GM19238 (cell line): Measurements from ENCODE around the gene ZMYND8.
A peak's percentile ranks its signal among the peaks of the same experiment; 100 is the strongest.
"Not testable (repeated sequence)": the region's sequence is repeated elsewhere in the genome, so short reads cannot be mapped to it uniquely, and the experiment has no call there.

Experiments
- DNase-seq: peaks from one replicate; pipeline ENCODE4 v3.0.0; 2011; ENCODE audit warnings: low spot score; ENCODE audit not compliant: insufficient read length

Gene ZMYND8

DNA sequence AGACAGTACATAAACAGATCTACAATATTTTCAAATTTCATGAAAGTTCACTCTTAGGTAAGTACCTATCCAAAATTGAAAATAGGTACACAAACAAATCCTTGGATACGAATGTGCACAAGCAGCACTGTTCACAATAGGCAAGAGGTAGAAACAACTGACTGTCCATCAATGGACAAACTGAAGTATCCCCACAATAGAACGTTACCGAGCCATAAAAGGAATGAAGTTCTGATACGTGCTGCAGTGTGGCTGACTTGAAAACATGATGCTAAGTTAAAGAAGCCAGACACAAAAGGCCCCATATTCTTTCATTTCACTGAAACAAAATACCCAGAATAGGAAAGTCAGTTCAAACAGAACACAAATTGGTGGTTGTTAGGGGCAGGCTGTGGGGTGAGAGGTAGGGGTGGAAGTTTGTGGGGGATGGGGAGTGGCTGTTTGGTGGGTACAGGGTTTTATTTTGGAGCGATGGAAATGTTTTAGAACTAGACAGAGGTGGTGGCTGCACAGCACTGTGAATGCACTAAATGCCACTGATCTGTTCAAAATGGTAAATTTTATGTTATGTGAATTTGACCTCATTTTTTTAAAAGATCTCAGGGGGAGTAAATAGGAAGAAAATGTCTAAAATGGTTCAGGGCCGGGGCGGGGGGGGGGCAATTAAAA, 89.5 kb downstream of the ZMYND8 start:
- no peak for DNase-seq

DNA sequence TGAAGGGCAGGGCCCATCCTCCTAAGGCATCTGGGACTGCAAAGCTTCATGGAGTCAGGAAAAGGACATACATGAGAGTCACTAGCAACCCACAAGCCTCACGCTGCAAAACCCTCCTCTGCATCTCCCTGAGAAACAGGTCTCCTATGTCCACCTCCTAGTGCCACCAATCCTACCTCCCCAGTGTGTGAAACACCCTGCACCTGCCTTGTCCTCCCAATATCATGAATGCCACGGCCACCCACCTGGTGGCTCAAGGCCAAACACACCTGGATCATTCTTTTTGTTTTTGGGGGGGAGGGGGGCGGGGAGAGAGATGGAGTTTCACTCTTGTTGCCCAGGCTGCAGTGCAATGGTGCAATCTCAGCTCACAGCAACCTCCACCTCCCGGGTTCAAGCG, 90.5 kb downstream of the ZMYND8 start:
- DNase-seq: no peak

DNA sequence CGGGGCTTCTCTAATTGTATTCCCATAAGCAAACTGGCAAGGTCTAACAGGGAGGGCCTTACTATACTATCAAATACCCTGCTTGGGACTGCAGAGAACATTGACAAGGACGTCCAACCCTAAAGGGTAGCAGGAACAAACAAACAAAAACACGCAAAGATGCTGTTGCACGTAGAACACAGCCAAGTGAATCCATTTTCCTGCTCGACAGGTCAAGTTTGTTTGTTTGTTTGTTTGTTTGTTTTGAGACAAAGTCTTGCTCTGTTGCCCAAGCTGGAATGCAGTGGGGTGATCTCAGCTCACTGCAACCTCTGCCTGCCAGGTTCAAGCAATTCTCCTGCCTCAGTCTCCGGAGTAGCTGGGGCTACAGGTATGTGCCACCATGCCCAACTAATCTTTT, 91.3 kb downstream of the ZMYND8 start:
- no peak for DNase-seq

DNA sequence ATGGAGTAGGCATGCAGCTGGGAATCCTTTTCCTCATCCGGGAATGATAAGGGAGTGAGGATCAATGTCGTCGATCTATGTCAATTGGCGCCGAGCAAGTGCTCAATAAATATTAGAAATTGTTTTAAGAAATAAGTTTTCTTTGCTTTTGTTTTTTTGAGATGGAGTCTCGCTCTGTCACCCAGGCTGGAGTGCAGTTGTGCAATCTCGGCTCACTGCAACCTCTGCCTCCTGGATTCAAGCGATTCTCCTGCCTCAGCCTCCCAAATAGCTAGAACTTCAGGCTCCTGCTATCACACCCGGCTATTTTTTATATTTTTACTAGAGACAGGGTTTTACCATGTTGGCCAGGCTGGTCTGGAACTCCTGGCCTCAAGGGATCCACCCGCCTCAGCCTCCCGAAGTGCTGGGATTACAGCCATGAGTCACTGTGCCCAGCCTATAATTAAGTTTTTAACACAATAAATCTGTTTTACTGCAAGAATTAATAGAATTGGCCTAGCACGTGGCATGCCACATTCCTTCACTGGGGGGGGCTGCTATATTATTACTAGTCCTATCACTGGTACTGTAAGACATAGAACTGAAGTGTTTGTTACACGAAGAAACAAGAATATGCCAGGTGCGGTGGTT, 92.2 kb downstream of the ZMYND8 start:
- not testable (repeated sequence) for DNase-seq

DNA sequence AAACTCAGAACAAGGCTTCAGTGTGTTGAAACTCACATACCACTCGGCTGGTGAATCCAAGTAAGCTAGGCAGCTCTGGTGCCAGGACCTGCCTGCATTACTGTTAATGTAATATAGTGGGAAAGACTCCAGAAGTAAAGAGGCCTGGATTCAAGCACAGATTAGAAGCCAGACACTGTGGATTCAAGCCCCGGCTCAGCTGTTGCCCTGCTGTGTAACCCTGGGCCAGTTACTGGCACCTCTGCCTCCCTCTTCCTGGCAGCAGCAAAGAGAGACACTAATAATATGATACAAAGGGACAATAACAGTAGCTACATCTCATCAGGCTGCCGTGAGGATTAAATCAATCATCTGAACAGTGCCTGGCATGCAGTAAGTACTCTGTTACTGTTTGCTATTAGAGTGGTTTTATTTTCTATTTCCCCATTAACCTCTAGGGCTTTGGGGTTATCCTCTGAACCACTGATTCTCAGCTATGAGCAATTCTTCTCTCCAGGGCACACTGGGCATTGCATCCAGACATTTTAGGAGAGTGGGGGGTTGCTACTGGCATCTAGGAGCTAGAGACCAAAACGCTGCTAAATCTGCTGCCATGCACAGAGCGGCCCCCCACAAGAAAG, 92.9 kb downstream of the ZMYND8 start:
- no peak for DNase-seq

DNA sequence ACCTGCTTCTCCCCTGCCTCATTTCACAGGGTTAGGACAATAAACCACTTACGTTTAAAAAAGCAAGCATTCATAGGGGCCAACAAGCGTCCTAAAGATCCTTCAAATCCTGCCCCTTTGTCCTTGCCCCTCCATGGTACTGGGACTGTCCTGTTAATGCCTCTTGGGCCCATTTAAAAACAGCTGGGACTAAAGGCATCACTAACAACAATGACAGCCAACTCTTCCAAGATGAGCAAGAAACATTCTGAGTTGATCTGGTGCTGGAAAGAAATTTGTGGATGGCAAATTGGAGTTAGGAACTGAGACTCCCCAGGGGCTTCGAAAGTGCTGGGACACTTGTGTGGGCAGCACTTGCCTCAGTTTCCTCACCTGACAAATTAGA, 93.4 kb downstream of the ZMYND8 start:
- no peak for DNase-seq

DNA sequence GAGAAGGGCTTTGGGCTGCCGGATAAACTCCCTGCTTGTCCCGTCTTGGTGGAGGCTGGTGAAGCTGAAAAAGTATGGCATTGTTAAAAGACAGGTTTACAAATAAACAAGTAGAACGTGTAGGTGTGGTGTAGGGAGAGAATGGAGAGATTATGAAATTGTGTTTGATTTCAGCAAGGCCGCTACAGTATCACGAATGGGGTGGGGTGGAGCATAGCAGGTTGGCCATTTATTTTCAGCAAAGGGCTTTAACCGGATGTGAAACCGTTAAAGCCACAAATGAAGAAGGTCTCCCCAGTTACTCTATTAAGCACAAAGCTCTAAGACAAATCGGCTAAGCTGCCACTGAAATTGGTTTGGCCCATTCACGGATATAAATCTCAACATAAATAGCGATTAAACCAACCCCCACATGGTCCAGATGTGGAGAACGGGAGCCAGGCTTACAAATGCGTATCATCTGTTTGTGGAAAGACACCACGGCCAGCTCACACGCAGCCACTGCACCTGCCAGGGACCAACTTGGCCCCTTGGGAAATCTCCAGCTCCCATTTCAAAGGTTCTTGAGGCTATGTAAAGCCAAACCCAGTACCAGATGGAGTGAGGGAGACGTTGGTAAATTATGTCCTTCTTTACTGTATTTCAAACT, 94.0 kb downstream of the ZMYND8 start:
- peak; percentile 52 for DNase-seq

DNA sequence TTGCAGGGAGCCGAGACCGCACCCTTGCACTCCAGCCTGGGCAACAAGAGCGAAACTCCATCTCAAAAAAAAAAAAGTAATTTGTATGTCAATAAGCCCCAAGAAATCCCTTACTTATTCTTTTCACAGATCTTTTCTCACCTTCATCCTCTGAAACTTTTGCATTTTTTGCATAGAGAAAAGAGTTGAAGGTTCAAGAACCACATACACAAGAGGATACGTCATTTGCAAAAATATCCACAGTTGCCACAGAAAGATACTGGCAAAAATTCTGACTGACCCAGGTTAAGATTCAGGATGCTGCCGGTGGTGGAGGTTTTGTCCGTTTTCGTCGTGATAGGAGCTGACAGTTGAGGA, 94.5 kb downstream of the ZMYND8 start:
- no peak for DNase-seq

DNA sequence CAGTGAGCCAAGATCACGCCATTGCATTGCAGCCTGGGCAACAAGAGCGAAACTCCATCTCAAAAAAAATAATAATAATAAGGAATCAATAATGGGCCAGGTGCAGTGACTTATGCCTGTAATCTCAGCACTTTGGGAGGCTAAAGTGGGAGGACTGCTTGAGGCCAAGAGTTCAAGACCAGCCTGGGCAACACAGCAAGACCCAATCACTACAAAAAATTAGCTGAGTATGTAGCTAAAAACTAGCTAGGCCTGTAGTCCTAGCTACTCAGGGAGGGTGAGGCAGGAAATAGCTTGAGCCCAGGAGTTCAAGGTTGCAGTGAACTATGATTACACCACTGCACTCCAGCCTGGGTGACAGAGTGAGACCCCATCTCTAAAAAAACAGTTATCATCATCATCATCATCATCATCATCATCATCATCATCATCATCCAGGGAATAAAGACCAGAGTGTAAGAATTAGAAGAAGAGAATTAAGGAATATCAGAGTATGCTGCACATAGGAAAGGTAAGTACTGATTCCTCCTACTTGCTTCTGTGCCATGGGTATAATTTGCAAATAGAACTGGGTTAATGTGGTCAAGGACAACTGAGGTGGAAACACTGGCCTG, 95.2 kb downstream of the ZMYND8 start:
- not testable (repeated sequence) for DNase-seq

DNA sequence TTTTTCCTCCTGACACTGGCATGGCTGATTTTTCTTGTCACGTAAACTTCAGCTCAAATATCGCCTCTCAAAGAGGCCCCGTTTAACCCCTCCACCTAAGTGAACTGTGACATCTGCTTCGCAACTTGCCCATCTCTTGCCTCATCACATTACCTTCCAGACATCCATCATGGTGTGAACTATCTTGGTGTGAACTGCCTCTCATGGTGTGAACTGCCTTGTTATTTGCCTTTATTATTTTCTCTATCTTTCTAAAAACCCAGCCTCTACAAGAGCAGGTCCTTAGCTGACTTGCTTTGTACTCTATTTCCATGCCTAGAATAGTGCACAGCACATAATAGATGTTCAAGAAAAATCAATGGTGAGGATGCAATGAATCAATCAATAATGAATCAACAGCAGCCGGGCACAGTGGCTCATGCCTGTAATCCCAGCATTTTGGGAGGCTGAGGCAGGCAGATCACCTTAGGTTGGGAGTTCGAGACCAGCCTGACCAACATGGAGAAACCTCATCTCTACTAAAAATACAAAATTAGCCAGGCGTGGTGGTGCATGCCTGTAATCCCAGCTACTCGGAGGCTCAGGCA, 95.9 kb downstream of the ZMYND8 start:
- DNase-seq: not testable (repeated sequence)

DNA sequence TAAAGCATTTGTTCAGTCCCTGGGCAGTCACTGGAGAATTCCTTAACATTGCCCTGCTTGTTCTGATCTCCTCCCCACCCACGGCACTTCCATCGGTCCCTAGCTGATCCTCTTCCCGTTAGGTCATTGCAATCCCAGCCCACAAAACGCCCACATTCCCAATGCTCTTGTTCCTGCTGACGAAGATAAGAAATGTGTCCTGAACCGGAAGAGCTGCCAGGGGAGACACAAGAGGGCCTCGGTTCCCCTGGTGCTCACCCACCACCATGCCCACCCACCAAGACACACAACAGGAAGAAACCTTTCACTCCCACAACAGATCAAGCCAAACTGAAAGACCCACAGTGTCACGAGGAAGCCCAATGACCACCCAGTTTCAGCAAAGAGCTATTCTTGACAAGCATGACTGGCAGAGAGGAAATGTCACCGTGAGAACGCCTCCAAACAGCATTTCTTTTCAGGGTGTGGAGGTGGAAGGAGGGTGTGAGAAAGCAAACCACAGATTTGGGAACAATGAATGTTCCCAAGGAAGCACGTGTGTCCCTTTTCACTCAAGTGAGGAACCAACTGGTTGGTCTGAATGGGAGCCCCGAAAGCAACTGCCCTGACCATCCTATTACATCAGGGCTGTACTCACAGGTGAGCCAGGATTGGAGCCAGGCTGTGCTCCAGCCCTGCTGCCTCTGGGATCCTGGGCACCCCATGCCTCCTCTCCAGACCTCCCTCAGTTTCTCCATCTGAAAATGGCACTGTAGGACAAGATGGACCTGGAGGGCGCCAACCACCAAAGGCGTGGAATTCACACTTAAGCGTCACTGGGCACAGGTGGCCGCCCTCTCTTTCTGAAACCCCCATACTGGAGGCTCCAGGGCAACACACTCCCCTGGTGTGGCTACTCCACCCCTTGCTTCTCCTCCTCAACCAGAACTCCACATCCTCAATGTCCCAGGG, 97.5 kb downstream of the ZMYND8 start:
- DNase-seq: peak; percentile 44

DNA sequence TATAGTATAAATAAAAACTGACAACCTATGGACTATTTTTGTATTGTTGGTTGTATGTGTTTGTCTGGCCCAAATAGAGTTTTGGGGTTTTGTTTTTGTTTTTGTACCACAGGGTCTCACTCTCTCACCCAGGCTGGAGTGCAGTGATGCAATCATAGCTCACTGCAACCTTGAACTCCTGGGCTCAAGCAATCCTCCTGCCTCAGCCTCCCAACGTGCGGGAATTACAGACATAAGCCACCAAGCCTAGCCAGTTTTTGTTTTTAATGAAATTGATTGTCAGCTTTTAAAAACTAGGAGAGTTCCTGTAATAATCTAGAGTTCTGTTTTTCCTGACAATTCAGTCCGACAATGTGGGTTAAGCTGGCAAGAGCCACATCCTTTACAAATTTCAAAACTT, 98.7 kb downstream of the ZMYND8 start:
- no peak for DNase-seq

DNA sequence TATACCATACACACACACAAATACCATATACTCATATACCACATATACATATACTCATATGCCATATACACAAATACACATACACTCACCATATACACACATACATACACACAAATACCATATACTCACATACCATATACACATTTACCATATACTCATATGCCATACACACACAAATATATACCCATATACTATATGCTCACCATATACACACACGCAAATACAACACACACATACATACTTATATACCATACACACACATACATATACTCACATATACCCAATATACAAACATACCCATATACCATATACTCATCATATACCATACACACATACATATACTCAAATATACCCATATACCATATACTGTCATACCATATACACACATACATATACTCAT, 99.2 kb downstream of the ZMYND8 start:
- DNase-seq: no peak

DNA sequence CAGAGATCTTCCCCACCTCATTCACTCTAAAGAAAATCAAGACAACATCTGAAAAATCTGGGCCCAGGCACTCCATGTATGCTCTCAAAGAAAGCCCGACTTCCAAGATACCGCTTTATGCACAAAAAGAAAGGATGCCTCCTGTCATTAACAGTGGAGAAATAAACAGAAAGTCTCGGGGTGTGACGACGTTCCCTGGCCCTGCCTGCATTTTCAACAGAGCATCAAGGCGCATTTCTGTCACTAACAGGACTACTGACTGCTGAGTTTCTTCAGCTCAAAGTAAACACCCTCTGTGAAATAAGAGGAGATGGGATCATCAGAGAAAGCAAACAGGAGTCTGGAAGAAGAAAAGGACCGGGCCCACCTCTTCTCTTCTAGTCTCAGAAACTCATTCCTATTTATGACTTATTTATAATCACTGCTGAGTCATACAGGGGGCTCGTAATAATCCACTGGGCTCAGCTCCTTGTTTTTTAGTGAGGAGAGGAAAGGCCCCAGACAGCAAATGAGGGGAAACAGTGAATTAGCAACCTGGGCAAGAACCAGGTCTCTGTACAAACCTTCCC, 99.7 kb downstream of the ZMYND8 start:
- DNase-seq: no peak

DNA sequence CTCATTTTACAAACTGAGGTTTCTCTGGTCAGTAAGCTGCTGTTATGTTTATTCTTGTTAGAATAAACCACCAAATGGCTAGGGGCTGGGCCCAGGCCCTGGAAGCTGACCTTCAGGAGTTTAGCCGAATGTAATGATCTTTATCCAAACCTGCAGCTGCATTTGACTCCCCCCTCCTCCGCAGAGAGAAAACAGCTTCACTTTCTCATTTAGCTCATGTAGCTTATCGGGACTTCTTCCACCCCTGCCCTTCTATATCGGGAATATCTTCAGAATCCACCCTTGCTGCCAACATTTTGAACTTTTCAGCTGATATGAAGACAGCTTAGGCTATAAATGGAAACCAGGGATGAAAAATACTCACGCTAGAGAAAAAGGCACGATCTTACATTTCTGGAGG, 102.6 kb downstream of the ZMYND8 start:
- DNase-seq: no peak

DNA sequence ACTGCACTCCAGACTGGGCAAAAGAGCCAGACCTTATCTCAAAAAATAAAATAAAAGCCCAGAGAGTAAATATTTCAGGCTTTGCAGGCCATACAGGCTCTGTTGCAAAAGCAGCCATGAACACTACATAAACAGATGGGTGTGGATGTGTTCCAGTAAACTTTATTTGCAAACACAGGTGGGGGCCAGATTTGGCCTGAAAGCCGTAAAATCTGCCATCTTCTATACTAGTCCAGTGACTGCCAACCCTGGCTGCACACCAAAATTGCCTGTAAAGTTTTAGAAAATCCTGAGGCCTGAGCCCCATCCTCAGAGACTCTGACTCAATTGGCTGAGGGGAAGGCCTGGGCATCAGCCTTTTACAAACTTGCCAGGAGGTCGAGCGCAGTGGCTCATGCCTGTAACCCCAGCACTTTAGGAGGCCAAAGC, 103.6 kb downstream of the ZMYND8 start:
- no peak for DNase-seq

DNA sequence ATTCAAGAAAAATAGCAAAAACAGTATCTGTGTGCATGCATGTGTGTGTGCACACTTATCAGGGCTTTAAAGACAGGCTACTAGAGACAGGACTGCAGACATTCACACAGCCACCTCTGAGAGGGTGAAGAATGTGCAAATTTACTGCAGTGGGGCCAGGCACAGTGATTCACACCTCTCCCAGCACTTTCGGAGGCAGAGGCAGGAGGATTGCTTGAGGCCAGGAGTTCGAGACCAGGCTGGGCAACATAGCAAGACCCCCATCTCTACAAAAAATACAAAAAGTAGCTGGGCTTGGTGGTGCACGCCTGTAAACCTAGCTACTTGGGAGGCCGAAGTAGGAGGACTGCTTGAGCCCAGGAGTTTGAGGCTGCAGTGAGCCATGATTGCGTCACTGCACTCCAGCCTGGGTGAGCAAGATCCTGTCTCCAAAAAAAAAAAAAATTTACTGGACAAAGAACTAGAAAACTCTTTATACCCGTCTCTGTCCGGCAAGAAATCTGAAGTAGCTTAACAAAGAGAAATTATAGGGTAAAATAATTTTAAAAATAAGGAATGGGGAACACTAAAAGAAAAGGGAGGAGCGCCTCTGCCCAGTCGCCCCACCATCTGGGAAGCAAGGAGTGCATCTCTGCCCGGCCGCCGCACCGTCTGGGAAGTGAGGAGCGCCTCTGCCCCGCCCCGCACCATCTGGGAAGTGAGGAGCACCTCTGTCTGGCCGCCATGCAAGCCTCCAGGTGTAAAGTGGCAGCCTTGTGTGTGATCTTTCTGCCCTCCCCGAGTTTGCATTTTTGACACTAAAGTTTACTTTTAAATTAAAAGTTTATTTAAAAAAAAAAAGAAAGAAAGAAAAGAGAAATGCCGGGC, 105.1 kb downstream of the ZMYND8 start:
- no peak for DNase-seq

DNA sequence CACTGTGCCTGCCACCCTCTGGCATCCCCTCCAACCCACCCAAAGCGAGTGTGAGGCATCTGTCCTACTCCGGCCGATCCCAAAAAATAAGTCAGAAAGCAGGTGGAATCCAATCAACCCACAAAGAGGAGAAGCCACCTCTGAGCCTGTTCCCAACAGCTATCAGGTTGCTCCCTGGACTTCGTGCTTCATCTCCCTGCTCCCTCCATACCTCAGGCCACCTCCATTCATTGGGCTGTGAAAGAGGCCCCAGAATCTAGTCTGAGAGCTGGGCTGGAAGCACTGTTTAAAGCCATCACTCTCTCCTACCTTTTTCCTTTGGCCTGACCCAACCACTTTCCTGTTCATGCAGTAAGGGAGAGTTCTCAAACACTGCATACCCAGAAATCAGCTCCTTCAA, 106.1 kb downstream of the ZMYND8 start:
- DNase-seq: no peak

DNA sequence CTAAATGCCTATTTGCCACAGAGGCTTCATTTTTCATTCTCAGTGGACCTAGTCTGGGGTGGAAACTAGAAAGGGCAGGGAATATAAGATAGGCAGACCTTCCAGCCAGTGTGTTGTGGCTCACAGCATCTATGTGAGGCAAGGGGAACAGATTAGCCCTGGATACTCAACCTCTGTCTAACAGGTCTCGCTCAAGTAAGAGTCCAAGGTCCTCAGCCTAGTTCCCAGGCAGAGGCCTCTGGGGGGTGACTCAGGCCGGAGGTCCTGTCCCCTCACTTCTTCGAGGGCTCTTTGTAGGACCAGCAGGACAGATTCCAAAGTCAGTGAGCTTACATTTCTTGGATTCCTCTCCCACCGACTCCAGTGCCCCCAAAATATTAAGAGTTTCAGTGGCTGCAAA, 106.6 kb downstream of the ZMYND8 start:
- no peak for DNase-seq
